Stimulated activated CD8-positive, alpha-beta memory T cell treated with anti-CD3 and anti-CD28 coated beads, Interleukin-15, amount 100 ng/mL, for 48 hours (primary cell): Measurements from ENCODE around the gene MANBA.

Source experiments
- DNase-seq, 2 donors: peaks; one replicate each; pipeline ENCODE4 v3.0.0-alpha.2; 2020; ENCODE audit warnings: low read depth in 2 of 2

The MANBA gene

DNA sequence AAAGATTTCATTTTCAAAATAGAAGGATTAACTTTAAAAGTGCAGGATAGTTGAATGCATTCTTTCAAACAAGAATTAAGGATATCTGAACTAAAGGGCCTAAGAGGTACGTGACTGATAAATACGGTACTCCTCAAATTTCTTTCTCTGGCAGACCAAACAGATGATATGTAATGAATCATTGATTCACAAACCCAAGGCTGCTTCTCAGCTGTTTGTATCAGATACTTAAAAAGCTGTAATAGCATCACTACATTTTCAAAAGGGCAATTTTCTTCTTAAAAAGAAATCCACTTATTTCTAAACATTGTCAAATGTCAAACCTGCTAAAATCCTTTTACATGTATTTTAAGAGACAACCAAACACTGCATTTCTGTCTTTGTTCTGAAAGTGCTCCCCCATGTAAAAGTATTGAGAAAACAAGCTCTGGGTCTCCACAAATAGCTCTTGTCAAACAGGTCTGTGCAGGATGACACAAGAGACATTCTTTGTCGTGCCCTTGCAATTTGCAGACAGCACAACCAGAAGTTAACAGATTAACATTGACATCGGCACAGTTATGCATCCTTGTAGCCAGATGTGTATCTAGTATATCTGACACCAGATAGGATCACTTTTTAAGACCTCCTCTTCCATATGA lies 82.0 kb downstream of the MANBA start:
- no peak for DNase-seq

DNA sequence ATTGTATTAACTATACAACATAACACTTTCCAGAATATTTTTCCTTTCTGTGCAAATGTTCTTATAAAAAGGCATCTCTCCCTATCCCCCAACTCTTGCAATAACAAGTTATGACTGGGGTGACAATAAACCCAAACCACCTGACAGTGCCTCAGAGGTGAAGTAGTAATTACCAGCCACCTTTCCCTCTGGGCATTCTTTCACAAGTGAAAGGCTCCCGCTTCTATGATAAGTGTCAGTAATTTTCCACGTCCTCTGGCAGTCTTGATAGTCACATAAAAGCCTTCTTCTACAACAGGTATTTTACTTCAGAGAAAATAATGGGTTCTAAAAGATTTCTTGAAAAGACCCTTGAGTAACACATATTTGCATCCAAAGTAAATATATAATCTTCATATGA lies 82.7 kb downstream of the MANBA start:
- DNase-seq: no peak

DNA sequence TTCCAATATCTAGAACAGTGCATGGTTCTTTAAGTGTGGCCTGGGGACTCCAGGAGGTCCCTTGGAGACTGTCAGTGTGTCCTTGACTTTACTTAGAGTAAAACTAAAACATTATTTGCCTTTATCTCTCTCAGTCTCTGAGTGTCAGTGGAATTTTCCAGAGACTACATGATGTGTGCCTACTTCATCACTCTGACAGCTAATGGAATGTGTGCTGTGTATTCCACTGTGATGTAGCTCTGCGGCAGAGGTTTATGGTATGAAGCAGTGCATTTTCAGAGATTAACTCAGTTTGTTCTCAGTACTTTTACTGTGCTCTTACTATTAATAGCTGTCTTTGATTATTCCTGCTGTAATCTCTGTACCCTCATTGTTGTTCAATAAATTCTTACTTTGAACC lies 85.6 kb downstream of the MANBA start:
- no peak for DNase-seq

DNA sequence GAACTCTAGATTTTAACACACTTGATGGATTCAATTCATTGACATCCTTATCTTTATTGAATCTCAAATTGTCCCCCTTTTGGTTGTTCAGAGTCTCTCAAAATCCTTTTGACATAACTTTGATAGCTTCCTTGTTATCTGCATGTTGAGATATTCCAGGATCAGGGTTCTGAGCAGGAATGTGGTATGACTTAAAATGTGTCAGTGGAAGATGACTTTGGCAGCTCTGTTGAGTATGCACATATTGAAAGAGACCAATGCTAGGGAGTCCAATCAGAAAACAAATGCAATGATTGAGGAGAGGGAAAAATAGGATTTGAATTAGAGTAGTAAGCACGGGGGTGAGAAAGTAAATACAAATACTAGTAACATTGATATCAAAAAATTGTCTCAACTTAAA lies 93.8 kb downstream of the MANBA start:
- no peak for DNase-seq

DNA sequence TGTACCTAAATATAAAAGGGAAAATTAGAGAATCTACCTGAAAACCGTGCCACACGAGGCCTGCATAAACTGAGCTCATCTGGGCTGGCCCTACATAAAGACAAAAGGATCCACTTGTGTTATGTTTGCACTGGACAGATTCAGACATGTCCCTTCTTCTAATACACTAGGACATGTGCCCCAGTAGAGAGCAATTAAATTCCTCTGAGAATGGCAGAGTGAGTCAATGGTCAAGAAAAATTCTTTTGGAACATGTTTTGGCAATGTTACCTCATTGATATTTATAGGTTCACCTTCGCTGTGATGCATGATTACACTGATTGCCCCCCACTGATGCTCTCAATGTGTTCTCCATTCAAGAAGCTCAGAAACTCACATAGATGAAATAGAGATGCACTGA lies 95.2 kb downstream of the MANBA start:
- no peak for DNase-seq

DNA sequence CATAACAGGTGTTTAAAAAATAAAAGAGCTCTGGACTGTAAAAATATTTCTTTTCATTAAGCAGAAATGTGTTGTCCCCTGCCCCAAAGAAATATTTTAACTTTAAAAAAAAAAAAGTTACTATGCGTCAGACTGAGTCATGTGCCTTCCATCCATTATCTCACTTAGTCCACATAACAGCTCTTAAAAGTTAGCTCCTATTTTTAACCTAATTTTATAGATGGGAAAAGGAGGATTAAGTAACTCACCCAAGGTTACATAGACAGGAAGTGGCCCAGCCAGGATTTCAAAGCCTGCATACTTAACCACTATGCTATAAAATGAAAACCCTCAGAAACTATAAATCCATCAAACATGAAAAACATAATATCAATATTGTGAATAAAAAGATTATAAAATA lies 97.7 kb downstream of the MANBA start:
- DNase-seq: no peak

DNA sequence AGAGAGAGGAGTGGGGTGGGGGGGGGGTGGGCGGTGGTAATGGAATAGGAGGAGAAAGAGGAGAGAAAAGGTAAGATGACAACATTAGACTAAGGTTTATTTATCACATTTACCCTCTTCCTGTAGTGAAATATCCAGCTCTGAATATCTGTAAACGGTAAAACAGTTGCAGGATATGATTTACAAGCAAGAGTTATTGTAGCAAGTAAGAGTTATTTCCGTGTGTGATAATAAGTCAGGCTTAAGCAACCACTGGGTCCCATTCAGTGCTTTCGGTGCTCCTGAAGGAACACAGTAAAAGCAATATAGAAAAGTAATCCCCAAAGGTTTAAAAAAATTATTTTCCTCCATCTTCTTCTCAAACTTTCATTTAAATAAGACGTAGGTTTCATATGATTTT lies 103.6 kb downstream of the MANBA start:
- no peak for DNase-seq

DNA sequence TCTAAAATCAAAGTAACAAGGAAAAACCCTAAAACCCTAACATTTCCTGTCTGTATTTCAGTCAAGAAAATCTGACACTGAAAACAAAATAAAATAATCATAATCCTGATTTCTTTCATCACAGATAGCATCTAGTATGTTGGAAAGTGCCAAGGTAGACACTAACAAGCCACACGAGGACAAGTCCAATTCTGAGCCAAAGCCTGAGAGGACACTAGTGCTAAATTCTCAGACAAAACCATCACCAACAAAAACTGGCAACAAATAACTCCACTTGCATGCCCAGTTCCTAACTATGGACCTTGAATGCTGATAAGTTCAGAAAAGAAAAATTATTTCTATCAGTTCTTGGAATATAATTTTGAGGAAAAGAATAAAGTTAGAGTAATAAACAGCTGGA lies 113.7 kb downstream of the MANBA start:
- no peak for DNase-seq

DNA sequence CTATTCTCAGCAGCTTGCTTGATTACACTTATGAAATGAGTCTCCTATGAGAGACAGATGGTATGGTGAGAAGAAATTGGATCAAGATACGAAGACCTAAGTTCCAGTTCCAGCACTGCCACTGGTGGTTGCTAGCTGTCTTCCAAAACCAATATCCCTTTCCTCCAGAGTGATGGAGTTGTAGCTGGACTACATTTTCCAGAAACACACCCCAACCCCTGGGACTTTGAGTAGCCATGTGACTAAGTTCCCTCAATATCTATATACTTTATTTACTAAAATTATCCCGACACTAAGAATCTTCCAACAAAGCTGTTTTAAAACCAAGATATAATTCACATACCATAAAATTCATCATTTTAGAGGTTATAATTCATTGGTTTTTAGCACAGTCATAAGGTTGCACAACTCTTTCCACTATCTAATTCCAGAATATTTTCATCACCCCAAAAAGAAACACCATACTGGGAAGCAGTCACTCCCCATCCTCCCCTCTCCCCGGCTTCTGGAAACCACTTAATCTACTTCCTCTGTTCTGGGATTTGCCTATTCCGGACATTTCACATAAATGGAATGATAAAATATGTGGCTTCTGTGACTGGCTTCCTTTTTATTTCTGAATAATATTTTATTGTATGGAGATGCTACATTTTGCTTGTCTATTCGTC lies 118.0 kb downstream of the MANBA start:
- no peak for DNase-seq

DNA sequence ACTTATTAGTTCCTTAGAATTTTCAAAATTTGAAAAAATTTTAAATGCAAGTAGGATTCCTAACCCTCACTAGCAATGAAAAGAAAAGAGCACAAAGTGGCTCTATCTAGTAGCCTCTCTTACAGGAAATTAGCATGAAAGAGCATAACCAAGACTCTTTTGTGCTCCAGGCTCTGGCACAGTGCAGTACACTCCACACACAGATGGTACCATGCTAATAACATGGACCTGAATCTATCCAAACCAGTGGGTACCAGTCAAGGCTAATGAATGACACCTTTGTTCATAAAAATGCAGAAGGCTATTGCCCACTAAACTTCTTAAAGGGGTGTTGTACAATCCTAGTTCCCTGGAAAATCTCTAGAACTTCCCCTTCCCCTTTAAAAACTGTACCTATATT lies 119.0 kb downstream of the MANBA start:
- DNase-seq: no peak

DNA sequence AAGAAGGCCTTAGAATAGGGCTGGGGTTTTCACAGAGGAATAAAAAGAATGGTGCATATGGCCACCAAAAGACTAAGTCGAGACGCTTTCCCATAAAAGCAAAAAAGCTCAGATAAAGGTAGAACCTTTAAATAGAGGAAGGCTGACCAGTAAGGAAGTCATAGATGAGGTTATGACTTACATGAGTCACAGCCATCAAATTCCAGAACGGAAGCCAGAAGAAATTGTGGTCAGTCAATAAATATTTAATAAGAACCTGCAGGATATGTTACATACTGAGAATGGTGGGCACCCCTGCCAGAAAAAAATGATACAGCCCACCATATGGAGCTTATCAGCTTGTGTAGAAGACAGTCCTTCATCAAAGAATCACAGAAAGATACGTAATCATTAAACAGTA lies 120.1 kb downstream of the MANBA start:
- DNase-seq: no peak

DNA sequence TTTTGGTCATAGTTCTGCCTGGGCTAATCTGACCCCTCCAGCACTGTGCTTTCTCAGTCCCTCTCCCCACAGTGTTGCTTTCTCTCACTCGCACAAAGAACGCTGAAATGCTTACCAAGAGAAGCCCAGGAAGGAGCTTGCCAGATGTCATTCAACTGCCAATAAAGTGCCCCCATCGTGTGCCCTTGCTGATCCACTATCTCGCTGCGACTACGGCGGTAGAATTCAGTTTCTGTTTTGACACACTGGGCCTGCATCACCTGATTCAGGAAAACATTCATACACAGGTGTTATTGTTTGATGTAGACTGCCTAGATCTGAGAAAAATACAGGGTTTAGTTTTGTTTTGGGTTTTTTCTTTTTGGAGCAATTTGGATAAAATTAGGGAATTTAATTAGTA lies 121.2 kb downstream of the MANBA start:
- no peak for DNase-seq

DNA sequence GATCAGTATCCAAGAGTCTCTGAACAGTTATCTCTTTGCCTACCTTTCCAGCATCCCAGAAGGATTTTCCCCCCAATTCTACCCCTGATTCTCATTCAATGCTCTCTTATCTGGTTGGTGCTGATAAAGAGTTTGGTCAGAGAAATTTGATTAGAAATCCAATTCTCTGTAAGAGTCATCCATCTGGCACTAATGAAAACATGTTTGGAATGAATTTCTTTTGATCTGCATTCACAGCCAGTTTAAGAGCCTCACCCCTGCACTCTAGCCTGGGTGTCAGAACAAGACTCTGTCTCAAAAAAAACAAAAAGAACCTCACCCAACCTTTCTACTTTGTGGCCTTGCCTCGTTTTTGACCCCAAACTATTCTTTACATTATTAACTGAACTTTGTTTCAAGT lies 122.1 kb downstream of the MANBA start:
- no peak for DNase-seq

DNA sequence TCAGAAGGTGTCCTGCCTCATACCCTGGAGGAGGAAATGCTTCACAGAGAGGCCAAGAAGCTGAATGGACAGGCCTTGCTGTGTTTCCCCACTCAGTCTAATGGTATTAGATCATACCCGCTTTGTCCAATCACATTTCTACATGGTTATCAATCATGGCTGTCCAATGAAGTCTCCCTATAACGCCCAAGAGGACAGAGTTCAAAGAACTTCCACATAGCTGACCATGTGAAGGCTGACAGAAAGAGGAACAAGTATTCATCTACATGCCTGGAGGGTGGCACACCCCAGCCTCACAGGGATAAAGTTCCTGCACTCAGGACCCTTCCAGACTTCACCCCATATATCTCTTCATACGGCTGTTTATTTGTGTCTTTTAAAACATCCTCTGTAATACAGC lies 123.4 kb downstream of the MANBA start:
- no peak for DNase-seq

DNA sequence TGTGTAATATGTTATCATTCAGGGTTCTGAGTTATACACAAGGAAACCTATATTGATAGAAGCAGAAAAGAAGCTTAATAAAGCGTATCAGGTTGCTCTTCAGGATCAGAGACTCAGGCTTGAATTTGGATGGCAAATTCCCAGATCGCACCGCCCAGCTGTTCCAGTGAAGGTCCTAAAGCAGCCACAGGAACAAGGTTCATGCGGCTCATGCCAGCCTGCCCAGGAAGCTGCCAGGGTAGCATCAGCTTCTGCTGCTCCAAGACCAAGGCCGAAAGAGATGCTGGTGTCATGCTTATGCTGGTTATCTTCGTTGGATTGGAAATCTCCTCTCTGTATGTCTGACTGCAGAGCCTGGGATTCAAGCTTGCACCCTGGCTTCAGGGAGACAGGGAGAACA lies 127.7 kb downstream of the MANBA start:
- no peak for DNase-seq

DNA sequence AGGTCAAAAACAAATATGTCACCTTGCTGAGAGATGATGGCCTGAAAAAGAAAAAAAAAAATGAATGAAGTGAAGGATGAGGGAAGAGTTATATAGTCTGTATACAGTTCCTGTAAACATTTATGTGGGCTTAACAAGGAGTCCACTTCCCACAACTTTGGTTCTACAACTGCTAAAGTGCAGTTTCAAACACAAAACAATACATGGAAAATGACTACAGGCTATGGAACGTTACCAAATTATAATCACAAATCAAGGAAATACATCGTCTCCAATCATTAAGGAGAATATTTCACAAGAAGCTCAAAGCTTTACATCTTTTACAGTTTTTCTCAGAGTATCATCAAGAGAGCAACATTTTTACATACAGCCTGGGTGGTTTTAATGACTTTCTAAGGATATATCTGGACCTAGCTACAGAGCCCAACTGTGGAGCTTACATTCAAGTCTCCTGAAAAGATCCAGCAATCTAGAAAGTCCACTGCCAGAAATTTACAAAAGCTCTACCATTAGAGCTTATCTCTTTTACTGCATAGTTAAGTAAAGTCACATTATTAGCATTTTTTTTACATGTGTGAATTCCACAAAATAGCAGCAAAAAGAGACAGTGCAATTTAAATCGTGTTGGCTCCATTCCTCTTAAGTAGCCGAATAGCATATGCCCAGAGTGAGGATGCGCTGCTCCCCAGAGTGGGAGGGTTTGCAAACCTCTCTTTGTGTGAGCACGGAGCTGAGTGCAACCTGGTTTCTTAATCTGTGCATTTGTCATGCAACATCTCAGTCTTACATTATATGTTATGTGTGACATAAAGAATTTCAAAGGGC lies 128.3 kb downstream of the MANBA start:
- DNase-seq: no peak

DNA sequence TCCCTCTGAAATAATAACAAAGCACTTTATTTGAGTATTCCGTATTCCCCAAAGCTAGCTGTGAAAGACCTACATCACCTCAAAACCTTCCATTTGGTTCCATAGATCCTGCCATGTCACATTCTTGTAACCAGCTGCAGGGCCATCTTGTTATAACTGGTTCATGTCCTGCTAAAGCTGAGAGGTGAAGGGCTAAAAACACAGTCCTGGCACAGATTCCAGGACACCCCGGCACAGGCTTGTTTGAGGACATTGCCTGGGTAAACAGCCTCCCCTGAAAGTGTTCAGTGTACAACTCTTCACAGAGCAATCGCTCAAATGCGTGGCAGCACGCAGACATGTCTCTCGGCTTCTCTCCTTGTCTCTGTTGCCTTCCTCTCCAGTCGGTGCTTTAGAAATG lies 129.2 kb downstream of the MANBA start:
- no peak for DNase-seq

DNA sequence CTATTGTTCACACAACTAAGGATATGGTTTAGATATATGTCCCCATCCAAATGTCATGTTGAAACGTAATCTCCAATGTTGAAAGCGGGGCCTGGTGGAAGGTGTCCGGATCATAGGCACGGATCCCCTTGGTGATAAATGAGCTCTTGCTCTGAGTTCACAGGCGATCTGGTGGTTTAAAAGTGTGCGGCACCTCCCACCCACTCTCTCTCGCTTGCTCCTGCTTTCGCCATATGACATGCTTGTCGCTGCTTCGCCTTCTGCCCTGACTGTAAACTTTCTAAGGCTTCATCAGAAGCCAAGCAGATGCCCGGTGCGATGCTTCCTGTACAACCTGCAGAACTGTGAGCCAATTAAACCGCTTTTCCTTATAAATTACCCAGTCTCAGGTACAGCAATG lies 131.1 kb downstream of the MANBA start:
- DNase-seq: no peak

DNA sequence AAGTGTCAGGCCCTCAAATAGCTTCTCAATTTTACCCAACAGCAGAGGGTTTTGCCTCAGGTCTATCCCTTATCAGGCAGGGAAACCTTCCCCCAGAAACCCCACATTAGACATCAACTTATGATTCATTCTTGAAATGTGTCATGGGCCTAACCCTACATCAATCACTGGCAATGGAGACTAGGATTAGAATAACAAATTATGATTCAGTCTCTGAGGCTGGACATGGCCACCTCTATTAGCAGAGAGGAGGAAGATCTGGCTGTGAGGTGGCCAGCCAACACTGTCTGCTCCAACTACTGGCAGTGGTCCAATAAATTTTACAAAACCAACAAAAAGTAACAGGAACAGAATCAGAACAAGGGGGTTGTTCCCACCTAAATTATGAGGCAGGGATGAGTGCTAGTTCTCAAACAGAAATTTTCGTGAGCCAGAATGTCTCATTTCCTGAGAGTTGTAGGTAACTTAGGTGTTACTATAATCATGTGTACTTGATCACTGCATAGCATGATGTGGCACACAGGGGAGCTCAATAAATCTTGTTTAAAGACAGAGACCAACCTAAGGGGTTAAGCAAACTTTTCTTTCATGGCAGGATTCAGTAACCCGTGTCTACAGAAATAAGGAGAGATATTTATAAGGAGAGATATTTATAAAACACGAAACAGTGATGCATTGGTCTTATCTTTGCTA lies 132.8 kb downstream of the MANBA start:
- DNase-seq: no peak

DNA sequence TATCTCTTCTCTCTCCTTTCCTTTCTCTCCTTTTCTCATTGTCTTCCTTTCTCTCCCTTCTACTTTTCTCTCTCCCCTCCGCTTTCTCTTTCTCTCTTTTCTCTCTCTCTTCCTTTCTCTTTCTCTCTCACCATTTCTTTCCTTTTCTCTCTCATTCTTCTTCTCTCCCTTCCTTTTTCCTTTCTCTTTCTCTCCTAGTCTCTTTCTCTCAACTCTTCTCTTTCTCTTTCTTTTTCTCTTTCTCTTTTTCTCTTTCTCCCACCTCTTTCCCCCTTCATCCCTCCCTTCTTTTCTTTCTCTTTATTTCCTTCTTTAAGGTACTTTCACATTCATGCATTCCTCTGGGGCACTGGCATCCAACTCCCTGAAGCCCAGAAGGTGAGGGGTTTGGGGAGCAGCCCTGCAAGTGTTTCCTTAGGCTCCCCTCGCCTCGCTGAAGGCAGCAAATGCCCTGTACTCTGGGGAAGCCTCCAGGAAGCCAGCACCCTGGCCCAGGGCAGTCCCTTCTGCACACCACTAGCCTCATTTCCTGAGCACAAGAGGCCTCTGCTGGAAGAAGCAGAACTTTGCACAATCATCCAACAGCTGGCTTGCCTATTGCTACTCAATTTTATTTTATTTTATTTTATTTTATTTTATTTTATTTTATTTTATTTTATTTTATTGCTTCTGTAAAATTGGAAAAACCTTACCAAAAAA lies 135.4 kb downstream of the MANBA start:
- DNase-seq: peak; percentile 51 to 56

DNA sequence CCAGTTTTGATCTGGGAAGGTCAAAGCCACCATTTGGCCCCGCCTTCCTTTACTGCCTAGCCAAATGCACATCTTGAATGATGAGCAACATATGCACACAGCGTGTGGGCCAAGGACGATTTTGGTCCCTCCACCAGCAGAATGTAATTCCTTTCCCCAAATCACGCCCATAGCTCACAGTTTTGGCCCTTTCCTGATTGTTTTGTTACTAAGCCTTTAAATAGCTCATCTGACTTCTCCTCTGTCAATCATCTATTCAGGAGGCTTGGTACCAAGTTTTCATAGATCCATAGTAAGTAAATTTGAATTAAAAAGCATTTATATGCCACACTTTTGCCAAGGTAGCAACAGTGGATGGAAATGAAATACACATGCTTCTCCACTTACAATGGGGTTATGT lies 136.3 kb downstream of the MANBA start:
- DNase-seq: no peak

DNA sequence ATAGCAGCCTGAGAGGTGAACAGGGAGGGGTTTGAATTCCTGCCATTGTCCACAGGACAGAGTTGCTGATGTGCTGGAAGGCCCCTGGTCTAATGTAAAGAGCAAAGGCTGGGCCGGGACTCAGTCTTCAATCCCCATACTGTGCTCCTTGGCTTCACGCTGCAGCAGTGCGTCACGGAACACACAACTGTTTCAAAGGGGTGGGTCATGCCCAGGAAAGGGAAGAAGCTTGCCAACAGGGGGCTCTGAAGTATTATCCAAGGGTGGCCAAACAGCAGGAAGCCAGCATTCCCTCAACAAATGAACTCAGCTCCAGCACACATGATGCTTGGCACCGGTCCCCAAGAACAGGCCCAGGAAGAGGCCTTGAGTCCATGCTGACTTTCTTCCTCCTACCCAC lies 137.1 kb downstream of the MANBA start:
- no peak for DNase-seq
